ENCODE data around the gene TMEM119. TPM values are rescaled to one million over a fixed set of nuclear protein-coding genes. Genes with fewer than 3 reads are reported as not detected.

Gene TMEM119, protein sequence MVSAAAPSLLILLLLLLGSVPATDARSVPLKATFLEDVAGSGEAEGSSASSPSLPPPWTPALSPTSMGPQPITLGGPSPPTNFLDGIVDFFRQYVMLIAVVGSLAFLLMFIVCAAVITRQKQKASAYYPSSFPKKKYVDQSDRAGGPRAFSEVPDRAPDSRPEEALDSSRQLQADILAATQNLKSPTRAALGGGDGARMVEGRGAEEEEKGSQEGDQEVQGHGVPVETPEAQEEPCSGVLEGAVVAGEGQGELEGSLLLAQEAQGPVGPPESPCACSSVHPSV
- 10.9 TPM for polyA plus RNA-seq (2012; ENCODE audit: insufficient read depth, insufficient read length, low read depth)

GRCh38 chr12:108597559-108598471 is at the start of gene TMEM119:
Gene TMEM119 (minus strand): TSS chr12:108598084. CDS start chr12:108592383, 5,701 bp downstream.
- Histone ChIP-seq H3K36me3 (no peaks in the 10 kb centered on the region), H3K4me3 (ENCODE audit: low read depth, low read length) (peak within 1 kb of the TSS; percentile 58), H3K9me3 (no peaks in the 10 kb centered on the region), H3K4me1 (peaks cover 5% of the 10 kb centered on the region), H3K27me3 (no peaks in the 10 kb centered on the region)
- DNase-seq, result peak; percentile 60
- no peak for TF ChIP-seq CTCF (IDR thresholded peaks at IDR 0.05; ENCODE audit: low read depth, low read length)

GRCh38 chr12:108646600-108647579 is 49.0 kb upstream of the TMEM119 start:
- peaks cover 52% of the 10 kb centered on the region for H3K36me3 ChIP-seq
- H3K27me3 ChIP-seq, result no peaks in the 10 kb centered on the region

GRCh38 chr12:108645686-108646599 is 48.1 kb upstream of the TMEM119 start:
- TF ChIP-seq CTCF (IDR thresholded peaks at IDR 0.05; ENCODE audit: low read depth, low read length), result no peak
- Histone ChIP-seq H3K4me3 (ENCODE audit: low read depth, low read length) (no peak overlapping the region), H3K27me3 (no peaks in the 10 kb centered on the region), H3K36me3 (peaks cover 44% of the 10 kb centered on the region), H3K4me1 (peaks cover 10% of the 10 kb centered on the region), H3K9me3 (no peaks in the 10 kb centered on the region)
- DNase-seq, result no peak

More at GRCh38 chr12:108646600-108647579, 49.0 kb upstream of the TMEM119 start:
- Histone ChIP-seq H3K4me1 (peaks cover 10% of the 10 kb centered on the region), H3K9me3 (no peaks in the 10 kb centered on the region), H3K4me3 (ENCODE audit: low read depth, low read length) (no peak overlapping the region)
- no peak for TF ChIP-seq CTCF (IDR thresholded peaks at IDR 0.05; ENCODE audit: low read depth, low read length)
- DNase-seq, result no peak

- peaks cover 10% of the 10 kb centered on the region for H3K4me1 ChIP-seq
Measured at GRCh38 chr12:108644811-108645120, 46.9 kb upstream of the TMEM119 start.

More at GRCh38 chr12:108644811-108645120, 46.9 kb upstream of the TMEM119 start:
- Histone ChIP-seq H3K27me3 (no peaks in the 10 kb centered on the region), H3K4me3 (ENCODE audit: low read depth, low read length) (no peak overlapping the region), H3K36me3 (peaks cover 38% of the 10 kb centered on the region), H3K9me3 (no peaks in the 10 kb centered on the region)
- no peak for TF ChIP-seq CTCF (IDR thresholded peaks at IDR 0.05; ENCODE audit: low read depth, low read length)
- no peak for DNase-seq

Data from BE2C (cell line).